ENCODE data around the gene ACSBG1. TPM values are rescaled to one million over a fixed set of nuclear protein-coding genes. Genes with fewer than 3 reads are reported as not detected.

The ACSBG1 gene
- total RNA-seq, 2 experiments from 2014 or later = 0.30 to 0.41 TPM

GRCh38 chr15:78149805-78150751, 84.3 kb downstream of the ACSBG1 start:
- Histone ChIP-seq H3K27ac (ENCODE audit: low read depth, low read length, poor library complexity, severe bottlenecking) (peak overlapping the region; percentile 34), H3K36me3 (ENCODE audit: insufficient read depth, low read length) (peaks cover 28% of the 10 kb centered on the region), H2AFZ (ENCODE audit: low read length) (no peak overlapping the region), H3K9me3 (ENCODE audit: low read length) (no peaks in the 10 kb centered on the region), H3K4me2 (ENCODE audit: low read length) (peak overlapping the region; percentile 89), H4K20me1 (ENCODE audit: insufficient read depth, low read length) (peaks cover 8% of the 10 kb centered on the region; the same call in 1 of the 2 replicates), H3K4me3 (ENCODE audit: low read depth, low read length, poor library complexity, severe bottlenecking) (peak overlapping the region; percentile 88), H3K4me1 (ENCODE audit: insufficient read depth, low read length, poor library complexity, severe bottlenecking) (peaks cover 40% of the 10 kb centered on the region), H3K9me2 (ENCODE audit: insufficient read depth, low read length) (no peaks in the 10 kb centered on the region), H3K79me2 (ENCODE audit: insufficient read depth, low read depth, low read length) (peaks cover 61% of the 10 kb centered on the region)
- intact Hi-C loops (cut with micrococcal nuclease; ENCODE audit: unreplicated experiment) = loop anchor here (1.0 to 2.0 kb wide), 2 partner anchors 19 to 21 kb away; partner anchors contain the start of gene CIB2
- TF ChIP-seq EZH2phosphoT487 (IDR thresholded peaks at IDR 0.05; ENCODE audit: borderline replicate concordance, low read depth, low read length) (no peak), CTCF (conservative IDR thresholded peaks at IDR 0.05; ENCODE audit: low read length) (no peak)
- POLR2A ChIA-PET = interaction anchor here (0.6 to 1.2 kb wide), 2 partner anchors 24 to 182 kb away, joined by 3 to 5 read pairs; no protein-coding TSS in a partner anchor
- CTCF ChIA-PET (ENCODE audit: unreplicated experiment) = interaction anchor here (0.5 to 0.6 kb wide), 2 partner anchors 17 to 45 kb away, joined by 3 read pairs; no protein-coding TSS in a partner anchor
- no TSS peak for BruUV-seq (replicated peaks)
- DNase-seq (ENCODE audit: low spot score) = peak; percentile 44

GRCh38 chr15:78149068-78149804, 85.1 kb downstream of the ACSBG1 start, which contains the start of gene IDH3A:
IDH3A (plus strand) TSS chr15:78149362; CDS start chr15:78149404, 42 bp downstream.
- DNase-seq (ENCODE audit: low spot score) = peak; percentile 97
- Histone ChIP-seq H3K9me3 (ENCODE audit: low read length) (no peaks in the 10 kb centered on the region), H4K20me1 (ENCODE audit: insufficient read depth, low read length) (peaks cover 8% of the 10 kb centered on the region; the same call in 1 of the 2 replicates), H3K36me3 (ENCODE audit: insufficient read depth, low read length) (peaks cover 20% of the 10 kb centered on the region), H3K4me2 (ENCODE audit: low read length) (peak within 1 kb of the TSS; percentile 89), H3K79me2 (ENCODE audit: insufficient read depth, low read depth, low read length) (peaks cover 53% of the 10 kb centered on the region), H2AFZ (ENCODE audit: low read length) (peak within 1 kb of the TSS; percentile 45; the same call in 1 of the 2 replicates), H3K9me2 (ENCODE audit: insufficient read depth, low read length) (no peaks in the 10 kb centered on the region), H3K4me3 (ENCODE audit: low read depth, low read length, poor library complexity, severe bottlenecking) (peak within 1 kb of the TSS; percentile 88), H3K4me1 (ENCODE audit: insufficient read depth, low read length, poor library complexity, severe bottlenecking) (peaks cover 34% of the 10 kb centered on the region), H3K27ac (ENCODE audit: low read depth, low read length, poor library complexity, severe bottlenecking) (peak within 1 kb of the TSS; percentile 34)
- BruUV-seq (replicated peaks) = no TSS peak
- ChIA-PET POLR2A (interaction anchor here (0.7 to 1.2 kb wide), 5 partner anchors 23 to 675 kb away, joined by 3 to 7 read pairs (median 4); no protein-coding TSS in a partner anchor), CTCF (ENCODE audit: unreplicated experiment) (interaction anchor here (0.5 to 0.8 kb wide), 2 partner anchors 41 to 46 kb away, joined by 3 read pairs; no protein-coding TSS in a partner anchor)
- intact Hi-C loops (cut with micrococcal nuclease; ENCODE audit: unreplicated experiment) = loop anchor here (1.0 to 2.0 kb wide), 2 partner anchors 18 to 22 kb away; partner anchors contain the start of gene CIB2
- TF ChIP-seq CTCF (conservative IDR thresholded peaks at IDR 0.05; ENCODE audit: low read length) (no peak), EZH2phosphoT487 (IDR thresholded peaks at IDR 0.05; ENCODE audit: borderline replicate concordance, low read depth, low read length) (no peak)

Data from OCI-LY7 (cell line).